ENCODE results near the gene CRYZ.

DNA sequence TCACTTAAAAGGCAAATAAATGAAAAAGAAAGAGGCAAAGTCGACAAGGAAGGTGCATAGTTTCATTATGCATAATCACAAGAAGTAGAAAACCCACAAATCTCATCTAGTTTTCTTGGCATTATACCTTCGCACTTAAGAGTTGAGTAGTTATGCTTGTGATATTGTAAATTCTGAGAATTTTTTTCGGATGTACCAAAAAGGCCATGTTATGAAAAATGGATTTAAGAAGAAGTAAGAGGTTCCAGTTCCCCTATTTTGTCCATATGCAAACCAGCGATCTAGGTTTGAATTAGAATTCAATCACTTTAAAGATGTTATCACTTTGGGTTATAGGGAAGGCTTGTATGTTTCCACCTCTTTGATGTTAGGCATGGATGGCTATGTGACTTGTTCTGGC lies 51.4 kb downstream of the CRYZ start:
- TF ChIP-seq ELF1 (IDR thresholded peaks at IDR 0.05) (no peak), CTCF (IDR thresholded peaks at IDR 0.05) (no peak), RFX5 (IDR thresholded peaks at IDR 0.05; ENCODE audit: low read length) (no peak), YY1 (IDR thresholded peaks at IDR 0.05; ENCODE audit: low read depth) (no peak), FOXM1 (IDR thresholded peaks at IDR 0.05; ENCODE audit: low read depth) (no peak), POLR2AphosphoS5 (IDR thresholded peaks at IDR 0.05; ENCODE audit: low read depth, low read length) (no peak), SMC3 (IDR thresholded peaks at IDR 0.05; ENCODE audit: low read depth, low read length) (no peak), EP300 (IDR thresholded peaks at IDR 0.05; ENCODE audit: borderline replicate concordance in 1 of 2, low read depth in 1 of 2, low read length in 1 of 2) (no peak), GABPA (IDR thresholded peaks at IDR 0.05; ENCODE audit: low read depth) (no peak)
- TF ChIP-seq, protein P1, sequence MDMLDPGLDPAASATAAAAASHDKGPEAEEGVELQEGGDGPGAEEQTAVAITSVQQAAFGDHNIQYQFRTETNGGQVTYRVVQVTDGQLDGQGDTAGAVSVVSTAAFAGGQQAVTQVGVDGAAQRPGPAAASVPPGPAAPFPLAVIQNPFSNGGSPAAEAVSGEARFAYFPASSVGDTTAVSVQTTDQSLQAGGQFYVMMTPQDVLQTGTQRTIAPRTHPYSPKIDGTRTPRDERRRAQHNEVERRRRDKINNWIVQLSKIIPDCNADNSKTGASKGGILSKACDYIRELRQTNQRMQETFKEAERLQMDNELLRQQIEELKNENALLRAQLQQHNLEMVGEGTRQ (IDR thresholded peaks at IDR 0.05; ENCODE audit: borderline replicate concordance, low read depth, low read length), result no peak
- TF ChIP-seq, protein P2, sequence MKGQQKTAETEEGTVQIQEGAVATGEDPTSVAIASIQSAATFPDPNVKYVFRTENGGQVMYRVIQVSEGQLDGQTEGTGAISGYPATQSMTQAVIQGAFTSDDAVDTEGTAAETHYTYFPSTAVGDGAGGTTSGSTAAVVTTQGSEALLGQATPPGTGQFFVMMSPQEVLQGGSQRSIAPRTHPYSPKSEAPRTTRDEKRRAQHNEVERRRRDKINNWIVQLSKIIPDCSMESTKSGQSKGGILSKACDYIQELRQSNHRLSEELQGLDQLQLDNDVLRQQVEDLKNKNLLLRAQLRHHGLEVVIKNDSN (IDR thresholded peaks at IDR 0.05; ENCODE audit: borderline replicate concordance, low read depth), result no peak
